Stomach (tissue), 4 donors: Measurements from ENCODE around the gene CHST6.

ENCODE experiments used
- CTCF ChIP-seq, 7 experiments: fragments of 450-650 bp in 4 of 7; fragments of 200-600 bp in 3 of 7; sonication (generic) in 3 of 7; IDR thresholded peaks; one replicate each; pipeline ENCODE4 v1.5.1; 2016 to 2019; ENCODE audit warnings: antibody characterized with exemption in 7 of 7, control low read depth in 2 of 7, mild to moderate bottlenecking in 1 of 7
- EP300 ChIP-seq: sonication (generic); formaldehyde crosslinking; IDR thresholded peaks from one replicate; pipeline ENCODE4 v1.6.1; 2017; ENCODE audit warnings: antibody characterized with exemption
- POLR2A ChIP-seq, 4 donors: fragments of 450-650 bp; IDR thresholded peaks; one replicate each; pipeline ENCODE4 v1.6.1; 2016; ENCODE audit warnings: antibody characterized with exemption in 4 of 4, control low read depth in 2 of 4, mild to moderate bottlenecking in 1 of 4, moderate library complexity in 1 of 4

DNA sequence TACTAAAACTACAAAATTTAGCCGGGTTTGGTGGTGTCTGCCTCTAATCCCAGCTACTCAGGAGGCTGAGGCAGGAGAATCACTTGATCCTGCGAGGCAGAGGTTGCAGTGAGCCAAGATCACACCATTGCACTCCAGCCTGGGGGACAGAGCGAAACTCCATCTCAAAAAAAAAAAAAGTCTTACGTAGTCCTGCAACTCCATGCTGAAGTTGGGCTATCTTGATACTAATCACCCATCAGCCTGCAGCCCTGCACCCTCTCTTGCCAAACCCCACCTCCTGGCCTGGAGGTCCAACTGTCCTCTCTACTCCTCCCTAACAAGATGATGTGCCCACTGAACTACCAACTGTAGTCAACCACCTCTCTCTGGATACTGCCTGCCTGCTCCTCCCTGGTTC is 35.5 kb downstream of the CHST6 start:
- no peak for TF ChIP-seq CTCF (IDR thresholded peaks at IDR 0.05)
- TF ChIP-seq POLR2A (IDR thresholded peaks at IDR 0.05) = no peak
- no peak for TF ChIP-seq EP300
